IMR-90 (cell line): ENCODE results near the gene PITPNB. TPM values are rescaled to one million over a fixed set of nuclear protein-coding genes. Genes with fewer than 3 reads are reported as not detected.

ENCODE experiments used
- ATAC-seq: fragments of 200-7000 bp; cut with Tn5 transposase; 2 replicates; pipeline ENCODE4 v1.9.1; 2020; ENCODE audit warnings: low read depth, mild to moderate bottlenecking, moderate library complexity
- BruUV-seq: library from RNA; stranded (reverse); fragments of 400-500 nt; replicated peaks from 2 replicates; lab custom pipeline; 2021; lab: Mats Ljungman, UMichigan
- CTCF ChIA-PET: fragments of 300-600 bp; formaldehyde crosslinking; extraction: SDS; loops from one replicate; lab custom pipeline; 2021; ENCODE audit warnings: antibody characterized with exemption; lab: Yijun Ruan, JAX
- POLR2A ChIA-PET: fragments of 300-600 bp; sonication (Branson Sonifier 250); formaldehyde crosslinking; loops from one replicate; lab custom pipeline; 2022; ENCODE audit warnings: antibody characterized with exemption; ENCODE audit not compliant: unreplicated experiment; lab: Charles Lee
- DNase-seq: peaks from one replicate; pipeline ENCODE4 v3.0.0; 2013
- H2AFZ ChIP-seq: replicated peaks from 2 replicates; pipeline ENCODE3; 2013; ENCODE audit warnings: low read length, mild to moderate bottlenecking; ENCODE audit not compliant: poor library complexity
- H2AK5ac ChIP-seq: 2 replicates; pipeline ENCODE4 v1.6.1; 2013; ENCODE audit warnings: low read depth, low read length, inconsistent platforms
- H2AK9ac ChIP-seq: replicated peaks from 2 replicates; pipeline ENCODE3; 2013; ENCODE audit warnings: mild to moderate bottlenecking, low read depth, low read length, moderate library complexity; ENCODE audit not compliant: poor library complexity
- H2BK120ac ChIP-seq: 2 replicates; pipeline ENCODE4 v1.6.1; 2013; ENCODE audit warnings: low read depth, low read length, inconsistent platforms
- H2BK15ac ChIP-seq: 3 replicates; pipeline ENCODE4 v1.6.1; 2013; ENCODE audit warnings: low read depth, low read length, inconsistent platforms
- H2BK20ac ChIP-seq: 2 replicates; pipeline ENCODE4 v1.6.1; 2013; ENCODE audit warnings: low read depth, mild to moderate bottlenecking, inconsistent platforms, low read length, moderate library complexity
- H2BK5ac ChIP-seq: 2 replicates; pipeline ENCODE4 v1.6.1; 2013; ENCODE audit warnings: mild to moderate bottlenecking, low read depth, low read length, inconsistent platforms; ENCODE audit not compliant: poor library complexity, severe bottlenecking
- H3K14ac ChIP-seq: replicated peaks from 2 replicates; pipeline ENCODE4 v1.6.1; 2013; ENCODE audit warnings: low read depth, low read length, inconsistent platforms
- H3K18ac ChIP-seq: 2 replicates; pipeline ENCODE4 v1.6.1; 2013; ENCODE audit warnings: low read depth, low read length, control low read depth
- H3K23ac ChIP-seq: 2 replicates; pipeline ENCODE4 v1.6.1; 2013; ENCODE audit warnings: low read depth, low read length, inconsistent platforms
- H3K27ac ChIP-seq: 2 replicates; pipeline ENCODE4 v1.5.1; 2013; ENCODE audit warnings: mild to moderate bottlenecking, control low read depth, low read length; ENCODE audit not compliant: insufficient read depth
- H3K27me3 ChIP-seq: 2 replicates; pipeline ENCODE4 v1.6.1; 2013; ENCODE audit warnings: low read length; ENCODE audit not compliant: control insufficient read depth, insufficient read depth
- H3K36me3 ChIP-seq: 2 replicates; pipeline ENCODE4 v1.6.1; 2013; ENCODE audit warnings: low read length, mixed read lengths; ENCODE audit not compliant: control insufficient read depth, insufficient read depth
- H3K4ac ChIP-seq: 2 replicates; pipeline ENCODE4 v1.6.1; 2013; ENCODE audit warnings: low read depth, low read length, inconsistent platforms
- H3K4me1 ChIP-seq: 2 replicates; pipeline ENCODE4 v1.6.1; 2013; ENCODE audit warnings: low read length, mixed read lengths; ENCODE audit not compliant: control insufficient read depth, insufficient read depth
- H3K4me2 ChIP-seq: 2 replicates; pipeline ENCODE4 v1.6.1; 2013; ENCODE audit warnings: low read depth, mild to moderate bottlenecking, control low read depth, low read length, moderate library complexity
- H3K4me3 ChIP-seq: 2 replicates; pipeline ENCODE4 v1.5.1; 2013; ENCODE audit warnings: low read depth, mild to moderate bottlenecking, control low read depth, low read length, moderate library complexity; ENCODE audit not compliant: insufficient read depth
- H3K56ac ChIP-seq: 2 replicates; pipeline ENCODE4 v1.6.1; 2013; ENCODE audit warnings: low read length, inconsistent platforms; ENCODE audit not compliant: insufficient read depth; ENCODE audit errors: extremely low read depth
- H3K79me1 ChIP-seq, 2 experiments: 2 replicates each; pipeline ENCODE4 v1.6.1; 2013; ENCODE audit warnings: low read length in 2 of 2, inconsistent platforms in 1 of 2, low read depth in 1 of 2
- H3K9ac ChIP-seq: 2 replicates; pipeline ENCODE4 v1.6.1; 2013; ENCODE audit warnings: low read depth, low read length, control low read depth
- H3K9me1 ChIP-seq: 2 replicates; pipeline ENCODE4 v1.6.1; 2013; ENCODE audit warnings: low read length, inconsistent platforms; ENCODE audit not compliant: insufficient read depth
- H3K9me3 ChIP-seq: 2 replicates; pipeline ENCODE4 v1.6.1; 2013; ENCODE audit warnings: low read length; ENCODE audit not compliant: control insufficient read depth, insufficient read depth
- H4K20me1 ChIP-seq: 2 replicates; pipeline ENCODE4 v1.6.1; 2013; ENCODE audit warnings: low read length, inconsistent platforms; ENCODE audit not compliant: insufficient read depth
- H4K5ac ChIP-seq: 2 replicates; pipeline ENCODE4 v1.6.1; 2013; ENCODE audit warnings: mild to moderate bottlenecking, low read depth, low read length, control low read depth
- H4K8ac ChIP-seq, 2 experiments: 2 replicates each; pipeline ENCODE4 v1.6.1; 2013; ENCODE audit warnings: low read depth in 2 of 2, low read length in 2 of 2, control low read depth in 1 of 2, inconsistent platforms in 1 of 2
- H4K91ac ChIP-seq: 2 replicates; pipeline ENCODE4 v1.6.1; 2013; ENCODE audit warnings: low read depth, low read length, inconsistent platforms; ENCODE audit not compliant: insufficient read depth
- CEBPB ChIP-seq: IDR thresholded peaks from 2 replicates; pipeline ENCODE4 v1.6.1; 2012; ENCODE audit warnings: low read depth, low read length, improper control_type of control experiment
- CHD1 ChIP-seq: IDR thresholded peaks from 2 replicates; pipeline ENCODE4 v1.6.1; 2012; ENCODE audit warnings: low read depth, low read length, improper control_type of control experiment
- WGBS, 2 experiments: methylation state at CpG; one replicate each; pipeline versions ENCODE4 v1.1.5 to v1.1.7; 2013; ENCODE audit warnings: missing lambda C conversion rate in 2 of 2; ENCODE audit not compliant: insufficient read length in 1 of 2; ENCODE audit errors: extremely low coverage in 2 of 2; 5-methylcytosine and 5-hydroxymethylcytosine counted together
- dilution Hi-C: fragments of 300-500 bp; cut with HindIII; formaldehyde crosslinking; loops from one replicate; pipeline ENCODE4 v1.14.3; 2018; ENCODE audit warnings: low sequenced_read_pairs; ENCODE audit not compliant: unreplicated experiment
- in situ Hi-C: fragments of 300-500 bp; cut with MboI; formaldehyde crosslinking; loops from 3 replicates; pipeline ENCODE4 v1.14.3; 2019; ENCODE audit warnings: low sequenced_read_pairs, inconsistent platforms, mixed read lengths
- intact Hi-C: fragments of 100-400 bp; cut with micrococcal nuclease; formaldehyde crosslinking; loops from 2 replicates; pipeline ENCODE4 v1.10.0; 2022
- polyA plus RNA-seq, 3 experiments: library from polyadenylated mRNA; depleted of rRNA; stranded (reverse); fragments of >200 nt; gene quantifications; 2 replicates each; pipeline ENCODE4 v1.2.3, GENCODE V29; 2012; ENCODE audit warnings: low replicate concordance in 1 of 3
- total RNA-seq: library from RNA; depleted of rRNA; stranded (reverse); fragments of >200 nt; gene quantifications from 2 replicates; pipeline ENCODE4 v1.2.3, GENCODE V29; 2012

Gene PITPNB
- total and polyA plus RNA-seq, 2 of the 4 experiments (the other 2 are of a cell fraction) = 19.7 to 54.5 TPM

DNA sequence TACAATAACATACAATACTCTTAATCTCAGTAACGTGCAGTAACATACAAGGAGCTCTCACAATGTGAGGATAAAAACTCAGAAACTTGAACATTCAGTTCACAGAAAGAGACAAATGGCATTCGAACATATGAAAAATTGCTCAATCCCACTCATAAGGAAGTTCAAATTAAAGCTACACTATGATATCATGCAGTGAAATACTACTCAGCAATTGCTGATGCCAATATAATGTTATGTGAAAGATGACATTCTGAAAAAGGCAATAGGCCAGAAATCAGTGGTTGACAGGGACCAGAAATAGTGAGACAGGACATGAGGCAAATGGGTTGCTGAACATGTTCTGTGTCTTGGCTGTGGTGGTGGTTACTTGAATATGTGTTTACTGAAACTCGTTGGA is 33.7 kb upstream of the PITPNB start:
- Histone ChIP-seq H3K4me3 (no peak overlapping the region), H3K79me1 (no peaks in the 10 kb centered on the region; a peak in 1 of 4 replicates), H2AFZ (no peak overlapping the region), H3K23ac (no peak overlapping the region), H3K9ac (no peak overlapping the region), H3K27me3 (no peaks in the 10 kb centered on the region), H2BK120ac (no peak overlapping the region), H4K8ac (no peak overlapping the region), H4K5ac (no peak overlapping the region), H2AK5ac (no peak overlapping the region), H3K4me1 (peaks cover 3% of the 10 kb centered on the region), H3K9me3 (no peaks in the 10 kb centered on the region), H2BK20ac (no peak overlapping the region), H3K18ac (no peak overlapping the region), H2AK9ac (no peak overlapping the region), H3K14ac (no peak overlapping the region), H4K20me1 (no peaks in the 10 kb centered on the region), H3K27ac (no peak overlapping the region), H2BK5ac (no peak overlapping the region), H4K91ac (no peak overlapping the region), H3K9me1 (no peaks in the 10 kb centered on the region), H3K4ac (no peak overlapping the region), H3K56ac (no peak overlapping the region), H2BK15ac (no peak overlapping the region), H3K4me2 (no peak overlapping the region), H3K36me3 (no peaks in the 10 kb centered on the region)
- ATAC-seq = no peak
- WGBS, 2 experiments = no CpG with 5 or more reads among the region's 3 CpGs
- intact Hi-C loops (no loop called here), dilution Hi-C loops (no loop called here), in situ Hi-C loops (no loop called here)
- TF ChIP-seq CEBPB = peak; percentile 39; the same call in 1 of the 2 replicates
- TF ChIP-seq CHD1 = no peak
- DNase-seq = no peak
- ChIA-PET POLR2A (no interaction called here), CTCF (no interaction called here)
- no TSS peak for BruUV-seq
